ENCODE measurements around the gene LRRC45. TPM values are rescaled to one million over a fixed set of nuclear protein-coding genes. Genes with fewer than 3 reads are reported as not detected.

LRRC45 gene
- total RNA-seq, 1 donor from 2014 or later, result 4.7 TPM

DNA sequence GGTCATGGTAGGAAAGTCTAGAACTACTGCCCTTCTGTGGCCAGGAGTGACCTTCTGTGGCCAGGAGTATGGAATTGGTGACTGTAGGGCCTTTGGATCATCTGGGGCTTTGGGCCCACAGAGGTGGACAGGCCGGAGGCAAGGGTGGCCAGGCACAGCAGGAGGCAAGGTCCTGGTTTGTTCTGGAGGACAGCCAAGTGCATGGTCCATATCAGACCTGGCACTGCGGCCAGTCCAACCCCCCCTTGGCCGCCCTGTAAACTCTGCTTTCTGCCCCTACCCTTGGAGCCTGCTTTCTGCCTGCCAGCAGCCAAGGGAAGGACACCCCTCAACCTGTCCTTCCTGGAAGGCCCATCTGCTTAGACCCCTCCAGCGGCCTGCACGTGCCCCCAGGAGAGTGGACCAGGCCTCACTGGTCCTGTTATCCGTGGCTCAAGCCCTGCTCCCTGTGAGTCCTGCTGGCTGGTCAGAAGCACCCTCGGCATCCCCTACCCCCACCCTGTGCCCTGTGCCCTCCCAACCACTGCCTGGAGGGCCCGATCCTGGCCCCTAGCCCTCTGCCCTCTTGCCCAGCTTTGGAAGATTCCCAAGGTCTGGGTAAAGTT is 16.7 kb downstream of the LRRC45 start:
- ATAC-seq (ENCODE audit: poor library complexity) (no peak), DNase-seq (no peak)
- intact Hi-C loops (cut with DNase I), result loop anchor here (5.0 kb wide), 1 partner anchor 58 kb away; the partner anchor contains the start of gene FASN

DNA sequence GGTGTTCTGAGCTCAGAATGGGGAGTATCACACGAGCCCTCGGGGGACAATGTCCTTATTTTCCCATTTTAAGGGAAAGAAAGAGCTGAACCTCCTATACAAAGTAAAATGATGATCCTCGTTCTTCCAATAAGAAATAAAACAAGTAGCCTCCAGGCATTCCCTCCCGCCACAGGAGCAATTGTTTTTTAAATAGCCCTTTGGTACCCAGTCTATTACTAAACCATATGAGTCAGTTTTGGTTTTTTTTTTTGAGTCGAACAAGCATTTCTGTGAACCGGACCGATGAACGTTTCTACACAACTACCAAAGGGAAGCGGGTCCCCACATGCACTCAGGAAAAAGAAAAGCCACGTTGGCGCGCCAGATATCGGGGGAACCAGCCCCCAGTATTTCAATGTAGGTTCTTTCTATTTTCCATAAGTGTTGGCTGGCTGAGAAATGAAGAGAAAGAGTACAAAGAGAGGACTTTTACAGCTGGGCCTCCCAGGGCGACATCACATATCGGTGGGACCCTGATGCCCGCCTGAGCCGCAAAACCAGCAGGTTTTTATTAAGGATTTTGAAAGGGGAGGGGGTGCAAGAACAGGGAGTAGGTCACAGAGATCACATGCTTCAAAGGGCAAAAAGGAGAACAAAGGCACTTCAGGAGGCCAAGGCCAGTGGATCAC is 18.2 kb downstream of the LRRC45 start:
- intact Hi-C loops (cut with DNase I), result no loop called here
- no peak for DNase-seq
- ATAC-seq (ENCODE audit: poor library complexity), result no peak

DNA sequence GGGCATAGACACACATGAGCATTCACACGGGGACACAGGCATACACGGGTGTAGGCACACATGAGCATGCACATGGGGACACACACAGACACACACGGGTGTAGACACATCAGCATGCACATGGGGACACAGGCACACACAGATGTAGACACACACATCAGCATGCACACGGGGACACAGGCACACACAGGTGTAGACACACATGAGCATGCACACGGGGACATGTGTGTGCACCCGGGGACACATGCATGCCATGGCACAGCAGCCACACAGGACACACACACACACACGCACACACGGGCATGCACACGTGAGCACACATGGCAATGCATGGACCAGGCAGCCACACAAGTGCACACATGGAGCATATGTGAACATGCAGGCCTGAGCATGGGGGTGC is 19.5 kb downstream of the LRRC45 start:
- no peak for ATAC-seq (ENCODE audit: poor library complexity)
- intact Hi-C loops (cut with DNase I), result no loop called here
- DNase-seq, result no peak

DNA sequence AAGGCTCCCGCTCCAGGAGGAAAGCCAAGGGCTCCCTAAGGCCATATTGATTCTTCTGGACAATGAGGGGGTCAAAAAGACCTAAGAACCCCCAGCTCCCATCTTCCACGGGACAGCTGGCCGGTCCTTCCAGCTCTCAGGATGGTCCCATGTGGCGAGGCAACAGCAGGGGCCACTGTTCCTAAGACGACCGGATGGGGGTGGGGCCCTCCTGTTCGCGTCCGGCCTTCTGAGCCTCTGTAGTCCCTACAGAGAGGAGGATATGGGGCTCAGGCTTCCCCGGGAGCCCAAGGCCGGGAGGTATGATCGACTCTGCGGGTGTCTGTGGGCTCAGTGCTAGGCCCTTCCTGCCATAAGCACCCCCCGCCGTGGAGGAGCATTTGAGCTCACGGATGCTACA is 20.4 kb downstream of the LRRC45 start:
- DNase-seq, result no peak
- intact Hi-C loops (cut with DNase I), result no loop called here
- no peak for ATAC-seq (ENCODE audit: poor library complexity)

DNA sequence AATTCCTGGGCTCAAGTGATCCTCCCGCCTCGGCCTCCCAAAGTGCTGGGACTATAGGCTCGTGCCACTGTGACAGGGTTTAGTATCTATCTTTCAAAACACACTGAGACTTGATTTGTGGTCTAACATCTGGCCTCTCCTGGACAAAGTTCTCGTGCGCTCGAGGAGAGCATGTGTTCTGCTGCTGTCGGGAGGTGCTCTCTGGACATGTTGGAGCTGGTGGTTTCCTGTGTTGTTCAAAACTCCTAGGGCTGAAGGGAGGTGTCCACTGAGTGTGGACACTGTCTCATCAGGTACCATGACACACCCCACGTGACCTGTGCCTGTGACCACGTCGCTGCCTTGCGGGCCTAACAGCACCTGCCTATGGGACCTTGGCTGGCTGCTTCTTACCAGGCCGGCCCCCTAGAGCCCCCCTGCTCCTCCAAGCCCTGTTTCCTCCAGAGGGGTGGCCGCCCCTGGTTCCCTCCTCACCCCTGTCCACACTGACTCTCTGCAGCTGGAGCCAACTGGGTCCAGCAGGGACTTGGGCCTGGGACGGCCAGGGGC is 22.9 kb downstream of the LRRC45 start:
- intact Hi-C loops (cut with DNase I), result no loop called here
- DNase-seq (no peak), ATAC-seq (ENCODE audit: poor library complexity) (no peak)

DNA sequence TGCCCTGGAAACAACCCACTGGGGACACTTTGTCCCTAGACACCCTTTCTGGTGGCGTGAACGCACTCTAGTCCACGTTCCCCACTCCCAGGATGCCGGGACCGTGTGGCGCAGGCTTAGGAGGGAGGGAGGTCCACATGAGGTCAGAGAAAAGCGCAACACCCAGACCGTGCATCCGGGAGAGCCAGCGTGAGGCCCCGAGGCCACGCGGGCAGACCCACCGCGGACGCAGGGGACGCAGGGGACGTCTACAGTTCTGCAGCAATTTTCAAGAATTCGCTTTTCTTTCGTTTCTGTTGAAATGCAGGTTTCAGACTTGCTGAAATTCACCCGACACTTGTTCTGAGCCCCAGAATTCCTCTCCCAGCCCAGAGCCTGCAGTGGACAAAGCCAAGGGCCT is 23.8 kb downstream of the LRRC45 start:
- intact Hi-C loops (cut with DNase I), result no loop called here
- DNase-seq (no peak), ATAC-seq (ENCODE audit: poor library complexity) (no peak)

DNA sequence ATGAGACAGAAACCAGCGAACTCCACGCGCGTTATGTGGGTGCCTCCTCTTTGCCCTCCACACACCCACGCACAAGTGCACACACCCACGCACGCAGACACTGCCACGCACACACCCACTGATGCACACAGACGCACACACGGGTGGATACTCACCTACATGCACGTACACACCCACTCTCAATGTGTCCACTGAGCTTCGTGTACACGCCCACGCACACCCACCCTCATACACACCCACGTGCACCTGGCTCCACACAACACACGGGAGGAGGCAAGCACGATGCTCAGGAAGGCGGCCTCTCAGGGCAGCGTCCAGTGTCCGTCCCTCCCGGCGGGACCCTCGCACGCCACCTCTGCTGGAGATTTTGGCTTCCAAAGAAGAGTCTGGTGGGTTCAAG is 24.3 kb downstream of the LRRC45 start:
- intact Hi-C loops (cut with DNase I), result no loop called here
- DNase-seq (no peak), ATAC-seq (ENCODE audit: poor library complexity) (no peak)

DNA sequence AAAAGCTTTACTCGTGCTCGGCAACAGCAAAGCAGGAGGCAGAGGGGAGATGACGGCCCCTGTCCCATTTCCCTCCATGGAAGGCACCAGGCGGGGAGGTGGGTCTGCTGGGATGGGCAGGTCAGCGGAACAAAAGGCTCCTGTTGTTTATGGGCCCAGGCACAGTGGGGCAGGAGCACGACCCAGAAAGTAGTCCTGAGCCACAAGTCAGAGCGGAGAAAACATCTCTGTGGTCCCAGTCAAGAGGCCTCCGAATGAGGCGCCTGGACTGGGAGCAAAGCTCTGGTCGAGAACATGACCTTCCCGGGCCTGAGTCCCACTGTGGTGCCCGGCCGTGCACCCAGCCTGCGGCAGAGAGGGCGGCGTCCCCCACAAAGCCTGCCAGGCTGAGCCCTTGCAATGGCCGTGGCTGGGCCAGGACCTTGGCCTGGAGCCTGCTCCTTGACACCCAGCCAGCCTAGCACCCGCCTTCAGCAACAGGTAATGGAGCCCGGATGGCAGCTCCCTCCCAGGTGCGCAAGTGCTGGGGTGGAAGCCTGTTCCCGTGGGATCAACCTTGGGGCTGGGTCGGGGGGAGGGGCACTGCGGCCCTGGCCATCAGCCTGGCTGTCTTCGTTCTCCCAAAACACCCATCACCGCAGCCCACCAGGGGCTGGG is 24.9 kb downstream of the LRRC45 start:
- no peak for DNase-seq
- intact Hi-C loops (cut with DNase I), result no loop called here
- no peak for ATAC-seq (ENCODE audit: poor library complexity)

DNA sequence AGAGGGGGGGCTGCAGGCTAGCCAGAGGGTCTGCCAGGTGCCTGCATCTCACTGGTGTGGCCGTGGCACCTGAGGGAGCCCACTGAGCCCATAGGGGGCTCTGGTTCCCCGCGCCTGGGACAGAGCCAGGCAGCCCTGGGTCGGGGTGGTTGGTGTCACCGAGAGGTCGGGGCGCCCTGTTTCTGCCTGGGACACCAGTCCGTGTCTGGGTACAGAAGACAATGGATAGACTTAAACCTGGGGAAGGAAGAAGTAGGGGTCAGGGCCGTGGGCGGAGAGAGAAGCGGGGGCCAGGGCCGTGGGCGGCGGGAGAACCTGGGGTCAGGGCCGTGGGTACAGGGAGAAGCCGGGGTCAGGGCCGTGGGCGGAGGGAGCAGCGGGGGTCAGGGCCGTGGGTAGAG is 25.5 kb downstream of the LRRC45 start:
- intact Hi-C loops (cut with DNase I), result no loop called here
- ATAC-seq (ENCODE audit: poor library complexity) (no peak), DNase-seq (no peak)

DNA sequence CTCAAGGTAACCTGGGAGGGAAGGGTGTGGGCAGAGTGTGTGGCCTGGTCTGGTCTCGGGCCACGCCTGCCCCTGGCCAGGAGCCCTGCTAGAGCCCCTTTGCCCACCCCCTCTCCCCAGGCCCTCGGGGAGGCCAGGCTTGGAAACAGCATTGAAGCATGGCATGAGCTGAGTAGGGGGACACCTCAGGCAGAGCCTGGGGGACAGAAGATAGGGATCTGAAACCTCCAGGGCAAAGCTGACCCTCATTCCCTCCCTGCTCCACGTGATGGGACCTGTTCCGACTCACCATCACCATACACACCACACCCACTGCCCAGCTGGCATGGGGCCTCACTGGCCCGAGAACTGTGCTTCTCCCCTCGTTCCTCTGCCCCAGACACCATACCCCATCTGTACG is 26.0 kb downstream of the LRRC45 start:
- DNase-seq (no peak), ATAC-seq (ENCODE audit: poor library complexity) (no peak)
- intact Hi-C loops (cut with DNase I), result no loop called here

DNA sequence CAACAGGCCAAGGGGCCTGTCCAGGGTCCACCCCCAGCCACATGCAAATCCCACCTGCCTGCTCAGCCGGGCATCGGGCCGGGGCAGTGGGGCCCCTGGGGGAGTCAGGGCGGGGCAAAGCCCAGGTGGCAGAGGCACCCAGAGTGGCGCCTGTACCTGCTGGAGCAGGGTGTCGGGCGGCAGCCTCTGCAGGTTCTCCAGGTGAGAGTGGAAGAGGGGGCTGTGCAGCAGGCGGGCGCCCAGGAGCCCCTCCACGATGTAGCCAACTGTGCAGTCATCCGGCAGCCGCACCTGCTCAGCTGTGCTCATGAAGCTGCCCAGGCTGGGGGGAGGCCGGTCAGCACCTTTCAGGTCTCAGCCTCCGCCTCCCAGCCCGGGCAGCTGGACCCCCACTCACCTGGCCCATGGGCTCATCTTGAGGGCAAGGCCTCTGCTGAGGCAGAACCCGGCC is 26.4 kb downstream of the LRRC45 start:
- DNase-seq (no peak), ATAC-seq (ENCODE audit: poor library complexity) (no peak)
- intact Hi-C loops (cut with DNase I), result no loop called here

DNA sequence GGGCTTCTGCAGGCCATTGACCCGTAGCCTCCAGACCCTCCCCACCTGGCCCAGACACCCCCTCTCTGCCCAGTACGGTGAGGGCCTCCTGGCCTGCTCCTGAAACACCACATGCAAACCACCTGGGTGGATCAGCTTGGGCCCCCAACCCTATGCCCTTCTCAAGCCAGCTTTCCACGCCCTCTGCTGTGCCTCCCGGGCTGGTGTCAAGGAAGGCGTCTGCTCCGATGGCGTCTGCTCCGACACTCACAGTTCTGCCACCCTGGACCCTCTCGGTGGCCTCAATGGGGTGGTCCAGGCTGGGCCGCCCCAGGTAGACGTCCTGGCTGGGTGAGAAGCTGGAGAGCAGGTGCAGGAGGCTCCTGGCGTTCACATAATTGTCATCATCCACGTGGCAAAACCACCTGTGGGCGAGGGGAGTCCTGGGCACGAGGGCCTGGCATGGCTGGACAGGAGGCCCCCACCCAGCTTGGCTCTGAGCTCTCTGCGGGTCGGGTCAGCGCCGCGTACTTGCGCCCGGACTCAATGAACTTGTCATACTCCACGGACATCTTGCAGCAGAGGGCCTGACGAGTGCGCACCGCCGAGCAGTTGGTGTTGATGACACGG is 27.2 kb downstream of the LRRC45 start:
- intact Hi-C loops (cut with DNase I), result no loop called here
- DNase-seq (no peak), ATAC-seq (ENCODE audit: poor library complexity) (no peak)

DNA sequence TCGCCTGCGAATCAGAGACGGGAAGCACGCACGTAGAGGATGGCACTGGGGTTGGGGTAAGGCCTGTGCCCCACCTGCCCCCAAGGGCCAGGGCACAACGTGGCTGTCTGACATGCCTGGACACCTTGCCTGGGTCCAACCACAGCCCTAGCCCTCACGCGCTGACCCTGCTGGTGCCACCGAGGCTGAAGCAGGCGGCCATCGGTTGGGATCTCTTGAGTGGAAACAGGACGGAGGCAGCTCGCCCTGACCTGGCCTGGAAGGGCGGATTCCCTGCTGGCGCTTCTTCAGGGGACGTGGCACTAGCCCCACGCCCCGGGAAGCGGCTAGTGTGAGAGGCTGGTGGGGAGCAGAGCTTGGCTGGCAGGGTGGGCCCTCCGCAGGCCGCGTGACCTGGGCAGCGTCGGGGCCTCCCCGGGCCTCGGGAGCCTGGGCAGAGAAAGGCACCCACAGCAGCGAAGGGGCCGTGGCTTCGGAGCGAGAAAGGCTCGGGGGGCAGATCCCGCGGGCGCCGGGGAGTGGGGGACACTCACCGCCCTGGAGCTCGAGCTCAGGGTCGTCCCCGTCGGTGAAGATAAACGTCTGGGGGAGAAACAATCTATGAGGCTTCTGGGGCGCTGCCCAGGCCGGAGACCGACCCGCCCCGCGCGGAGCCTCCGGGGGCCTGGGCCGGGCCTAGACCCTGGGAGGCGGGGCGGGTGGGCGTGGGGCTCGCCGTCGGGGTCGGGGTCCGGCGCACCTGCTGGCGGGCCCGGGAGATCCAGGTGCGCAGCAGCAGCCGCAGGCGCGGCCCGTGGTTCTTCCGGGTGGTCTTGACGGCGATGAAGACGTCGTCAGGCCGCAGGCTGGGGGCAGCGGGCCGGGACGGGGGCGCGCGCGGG is 27.9 kb downstream of the LRRC45 start:
- no peak for DNase-seq

DNA sequence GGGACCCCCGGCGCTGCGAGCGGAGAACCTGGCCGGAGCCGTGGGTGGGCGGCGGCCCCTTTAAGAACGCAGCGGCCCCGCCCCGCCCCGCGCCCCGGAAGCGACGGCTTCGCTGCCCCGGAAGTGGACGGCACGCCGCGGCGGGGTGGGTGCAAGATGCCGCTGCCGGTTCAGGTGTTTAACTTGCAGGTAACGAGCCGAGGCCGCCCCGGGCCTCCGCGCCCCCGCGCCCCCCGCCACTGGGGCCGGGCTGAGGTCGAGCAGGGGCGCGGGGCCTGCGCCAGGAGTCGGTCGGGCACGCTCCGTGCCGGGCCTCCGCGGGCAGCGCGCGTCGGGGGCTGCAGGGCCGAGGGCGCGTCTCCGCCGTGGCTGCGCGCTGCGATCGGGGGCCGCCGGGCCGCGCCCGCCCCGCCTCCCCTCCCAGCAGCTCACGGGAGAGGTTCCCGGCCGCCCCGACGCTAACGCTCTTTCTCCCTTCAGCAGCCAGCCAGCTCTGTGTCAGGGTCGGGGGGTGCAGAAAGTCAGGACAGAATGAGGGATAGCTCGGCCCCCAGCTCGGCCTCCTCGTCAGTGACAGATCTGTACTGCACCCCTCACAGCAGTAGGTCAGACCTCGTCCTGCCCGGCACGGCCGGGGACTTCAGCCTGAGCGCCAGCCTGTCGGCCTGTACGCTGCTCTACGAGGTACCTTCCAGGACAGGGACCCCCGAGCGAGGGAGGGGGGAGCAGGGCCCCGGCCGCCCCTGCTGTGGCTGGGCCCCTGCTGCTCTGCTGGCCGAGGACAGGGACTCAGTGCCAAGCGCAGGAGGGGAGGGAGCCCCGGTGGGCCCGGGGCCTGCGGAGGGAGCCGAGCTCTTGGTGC is 28.9 kb downstream of the LRRC45 start, which contains the start of the genes GPS1 and RFNG:
Gene GPS1 (plus strand): TSS at position 123 of the 862 bp plus-strand sequence. CDS start 34 bp downstream, at position 157.
Gene RFNG (minus strand): TSS at position 36 of the 862 bp plus-strand sequence. CDS start 45 bp downstream, outside the sequence.
- peak; percentile 89 for DNase-seq
- intact Hi-C loops (cut with DNase I), result no loop called here

More for the DNA sequence above, 27.9 kb downstream of the LRRC45 start:
- intact Hi-C loops (cut with DNase I), result no loop called here
- peak; percentile 7 for ATAC-seq (ENCODE audit: poor library complexity)

DNA sequence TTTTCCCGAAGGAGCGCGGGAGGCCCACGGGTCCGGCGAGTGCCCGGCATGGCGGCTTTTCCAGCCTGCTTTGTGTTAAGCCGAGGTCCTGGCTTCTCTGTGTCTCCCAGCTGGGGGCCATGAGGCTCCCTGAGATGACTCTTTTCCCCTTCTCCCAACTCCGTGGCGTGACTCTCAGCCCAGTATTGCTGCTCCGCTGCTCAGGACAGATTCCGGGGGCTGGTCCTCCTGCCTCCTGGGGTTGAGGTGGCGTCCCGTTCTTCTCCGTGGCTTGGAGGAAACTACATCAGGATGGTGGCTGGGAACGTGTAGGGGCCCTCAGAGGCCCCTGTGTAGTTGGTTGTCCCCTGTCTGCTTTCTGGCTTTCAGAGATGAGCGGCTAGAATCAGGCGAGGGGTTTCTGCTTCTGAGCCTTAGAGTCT is 29.5 kb downstream of the LRRC45 start:
- DNase-seq, result no peak
- ATAC-seq (ENCODE audit: poor library complexity), result no peak
- intact Hi-C loops (cut with DNase I), result no loop called here

More for the DNA sequence above, 28.9 kb downstream of the LRRC45 start, which contains the start of the genes GPS1 and RFNG:
- ATAC-seq (ENCODE audit: poor library complexity), result peak; percentile 83

DNA sequence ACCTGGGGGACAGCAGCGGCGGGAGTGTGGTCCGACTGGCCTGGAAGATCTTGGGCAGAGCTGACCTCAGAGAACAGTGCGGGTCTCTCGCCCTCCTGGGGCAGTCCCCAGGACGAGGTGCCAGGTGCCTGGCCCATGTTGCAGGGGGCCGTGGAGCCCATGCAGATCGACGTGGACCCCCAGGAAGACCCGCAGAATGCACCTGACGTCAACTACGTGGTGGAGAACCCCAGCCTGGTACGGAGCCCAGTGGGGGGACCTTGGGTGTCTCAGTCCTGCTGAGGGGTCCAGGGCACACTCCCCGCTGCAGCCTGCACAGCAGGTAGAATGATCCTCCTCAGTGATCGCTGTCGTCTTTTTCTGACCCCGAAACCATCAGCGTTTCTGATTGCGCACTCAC is 30.0 kb downstream of the LRRC45 start:
- DNase-seq (no peak), ATAC-seq (ENCODE audit: poor library complexity) (no peak)
- intact Hi-C loops (cut with DNase I), result no loop called here

DNA sequence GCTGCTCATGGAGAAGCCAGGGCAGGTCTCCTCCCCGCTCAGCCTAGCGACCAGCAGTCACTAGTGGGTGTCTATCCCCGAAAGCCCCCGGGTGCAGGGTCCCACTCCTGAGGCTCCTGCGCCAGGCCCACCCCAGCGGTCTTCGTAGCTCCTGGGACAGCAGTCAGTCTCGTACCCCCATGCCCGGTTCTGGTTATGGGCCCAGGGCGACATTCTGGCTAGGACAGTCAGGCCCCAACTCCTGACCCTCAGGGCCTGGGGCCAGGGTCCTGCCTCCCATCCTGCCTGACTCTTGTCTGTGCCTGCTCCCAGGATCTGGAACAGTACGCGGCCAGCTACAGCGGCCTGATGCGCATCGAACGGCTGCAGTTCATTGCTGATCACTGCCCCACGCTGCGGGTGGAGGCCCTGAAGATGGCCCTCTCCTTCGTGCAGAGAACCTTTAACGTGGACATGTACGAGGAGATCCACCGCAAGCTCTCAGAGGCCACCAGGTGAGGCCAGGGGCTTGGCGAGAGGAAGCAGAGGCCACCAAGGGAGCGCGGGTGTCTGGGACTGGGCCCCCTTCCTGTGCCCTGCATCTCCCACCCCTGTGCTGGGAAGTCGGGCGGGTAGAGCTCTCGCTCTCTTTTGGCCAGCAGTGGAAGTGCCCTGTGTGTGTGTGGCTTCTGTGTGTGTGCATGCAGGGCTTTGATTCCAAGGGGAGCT is 30.6 kb downstream of the LRRC45 start:
- DNase-seq (no peak), ATAC-seq (ENCODE audit: poor library complexity) (no peak)
- intact Hi-C loops (cut with DNase I), result no loop called here

All from Right ventricle myocardium superior (tissue), 1 donor.